Measurements from ENCODE around the gene PDZD4. TPM values are rescaled to one million over a fixed set of nuclear protein-coding genes. Genes with fewer than 3 reads are reported as not detected.

The PDZD4 gene
- polyA plus RNA-seq, 1 of the 3 experiments (the other 2 are of a cell fraction) = 1.9 TPM

DNA sequence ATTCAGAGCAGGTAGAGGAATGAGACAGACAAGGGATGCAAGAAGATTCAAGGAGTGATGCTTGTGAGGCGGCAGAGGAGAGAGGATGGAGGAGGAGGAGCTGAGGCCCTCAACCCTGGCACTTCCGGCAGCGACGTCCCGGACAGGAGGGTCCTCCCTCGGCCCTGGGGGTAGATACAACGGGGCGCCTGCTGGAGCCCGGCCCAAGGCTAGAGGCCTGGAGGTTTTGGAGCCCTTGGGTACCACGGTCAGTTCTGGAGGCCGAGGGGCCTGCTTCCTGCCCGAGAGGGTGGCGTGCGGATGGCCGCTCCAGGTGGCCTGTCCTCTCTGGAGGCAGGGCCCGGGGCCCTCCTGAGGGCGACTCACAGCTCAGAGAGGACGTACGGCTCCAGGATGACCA, 22.4 kb downstream of the PDZD4 start:
- Histone ChIP-seq H3K4me2 (no peak overlapping the region), H3K79me2 (ENCODE audit: insufficient read depth) (no peaks in the 10 kb centered on the region), H3K9ac (no peak overlapping the region), H3K27ac (ENCODE audit: low read depth in 2 of 2, low read length in 1 of 2) (no peak overlapping the region), H2AFZ (ENCODE audit: low read depth) (no peak overlapping the region), H4K20me1 (ENCODE audit: insufficient read depth) (no peaks in the 10 kb centered on the region), H3K9me3 (no peaks in the 10 kb centered on the region), H3K9me2 (no peaks in the 10 kb centered on the region), H3K36me3 (replicated peaks in 1 of 2; ENCODE audit: control insufficient read depth in 1 of 2, insufficient read depth in 2 of 2, low read length in 1 of 2) (no peaks in the 10 kb centered on the region), H3F3A (replicated peaks; ENCODE audit: insufficient read depth) (no peaks in the 10 kb centered on the region), H3K4me1 (ENCODE audit: control insufficient read depth in 1 of 2, insufficient read depth in 2 of 2, low read depth in 1 of 2, low read length in 1 of 2) (no peaks in the 10 kb centered on the region; a peak in 1 of 4 replicates), H3K4me3 (ENCODE audit: low read depth in 2 of 2, low read length in 1 of 2) (no peak overlapping the region), H3K27me3 (ENCODE audit: insufficient read depth) (peaks cover 18% of the 10 kb centered on the region)
- WGBS (ENCODE audit: low lambda C conversion rate) = 79% methylated on average over 9 of the region's 19 CpGs
- TF ChIP-seq, protein P1, sequence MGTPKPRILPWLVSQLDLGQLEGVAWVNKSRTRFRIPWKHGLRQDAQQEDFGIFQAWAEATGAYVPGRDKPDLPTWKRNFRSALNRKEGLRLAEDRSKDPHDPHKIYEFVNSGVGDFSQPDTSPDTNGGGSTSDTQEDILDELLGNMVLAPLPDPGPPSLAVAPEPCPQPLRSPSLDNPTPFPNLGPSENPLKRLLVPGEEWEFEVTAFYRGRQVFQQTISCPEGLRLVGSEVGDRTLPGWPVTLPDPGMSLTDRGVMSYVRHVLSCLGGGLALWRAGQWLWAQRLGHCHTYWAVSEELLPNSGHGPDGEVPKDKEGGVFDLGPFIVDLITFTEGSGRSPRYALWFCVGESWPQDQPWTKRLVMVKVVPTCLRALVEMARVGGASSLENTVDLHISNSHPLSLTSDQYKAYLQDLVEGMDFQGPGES (IDR thresholded peaks at IDR 0.05; ENCODE audit: low read depth, low read length) = no peak
- TF ChIP-seq FOSL2 (IDR thresholded peaks at IDR 0.05; ENCODE audit: borderline replicate concordance, low read depth) (no peak), POLR2AphosphoS5 (IDR thresholded peaks at IDR 0.05; ENCODE audit: low read depth, low read length) (no peak), MEF2A (IDR thresholded peaks at IDR 0.05; ENCODE audit: borderline replicate concordance, low read depth) (no peak), GATA2 (CRISPR knock-in tag; IDR thresholded peaks at IDR 0.05) (no peak), YY1 (IDR thresholded peaks at IDR 0.05; ENCODE audit: low read depth) (no peak), MXI1 (IDR thresholded peaks at IDR 0.05; ENCODE audit: low read depth, low read length) (no peak), TAF1 (IDR thresholded peaks at IDR 0.05; ENCODE audit: borderline replicate concordance, low read depth, low read length) (no peak), JUND (IDR thresholded peaks at IDR 0.05) (no peak), ELF1 (IDR thresholded peaks at IDR 0.05) (no peak), TEAD4 (IDR thresholded peaks at IDR 0.05; ENCODE audit: borderline replicate concordance, insufficient read depth) (no peak), RFX5 (IDR thresholded peaks at IDR 0.05; ENCODE audit: low read length) (no peak), RCOR1 (IDR thresholded peaks at IDR 0.05; ENCODE audit: low read length) (no peak), EZH2phosphoT487 (IDR thresholded peaks at IDR 0.05; ENCODE audit: borderline replicate concordance, low read depth) (no peak), RXRA (IDR thresholded peaks at IDR 0.05; ENCODE audit: borderline replicate concordance, low read depth) (no peak)
- TF ChIP-seq, protein P2, sequence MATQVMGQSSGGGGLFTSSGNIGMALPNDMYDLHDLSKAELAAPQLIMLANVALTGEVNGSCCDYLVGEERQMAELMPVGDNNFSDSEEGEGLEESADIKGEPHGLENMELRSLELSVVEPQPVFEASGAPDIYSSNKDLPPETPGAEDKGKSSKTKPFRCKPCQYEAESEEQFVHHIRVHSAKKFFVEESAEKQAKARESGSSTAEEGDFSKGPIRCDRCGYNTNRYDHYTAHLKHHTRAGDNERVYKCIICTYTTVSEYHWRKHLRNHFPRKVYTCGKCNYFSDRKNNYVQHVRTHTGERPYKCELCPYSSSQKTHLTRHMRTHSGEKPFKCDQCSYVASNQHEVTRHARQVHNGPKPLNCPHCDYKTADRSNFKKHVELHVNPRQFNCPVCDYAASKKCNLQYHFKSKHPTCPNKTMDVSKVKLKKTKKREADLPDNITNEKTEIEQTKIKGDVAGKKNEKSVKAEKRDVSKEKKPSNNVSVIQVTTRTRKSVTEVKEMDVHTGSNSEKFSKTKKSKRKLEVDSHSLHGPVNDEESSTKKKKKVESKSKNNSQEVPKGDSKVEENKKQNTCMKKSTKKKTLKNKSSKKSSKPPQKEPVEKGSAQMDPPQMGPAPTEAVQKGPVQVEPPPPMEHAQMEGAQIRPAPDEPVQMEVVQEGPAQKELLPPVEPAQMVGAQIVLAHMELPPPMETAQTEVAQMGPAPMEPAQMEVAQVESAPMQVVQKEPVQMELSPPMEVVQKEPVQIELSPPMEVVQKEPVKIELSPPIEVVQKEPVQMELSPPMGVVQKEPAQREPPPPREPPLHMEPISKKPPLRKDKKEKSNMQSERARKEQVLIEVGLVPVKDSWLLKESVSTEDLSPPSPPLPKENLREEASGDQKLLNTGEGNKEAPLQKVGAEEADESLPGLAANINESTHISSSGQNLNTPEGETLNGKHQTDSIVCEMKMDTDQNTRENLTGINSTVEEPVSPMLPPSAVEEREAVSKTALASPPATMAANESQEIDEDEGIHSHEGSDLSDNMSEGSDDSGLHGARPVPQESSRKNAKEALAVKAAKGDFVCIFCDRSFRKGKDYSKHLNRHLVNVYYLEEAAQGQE (IDR thresholded peaks at IDR 0.05; ENCODE audit: low read depth, low read length) = no peak
- ChIA-PET CTCF (interaction anchor here (1.2 kb wide), 2 partner anchors 14 to 44 kb away, joined by 4 to 6 read pairs; partner anchors contain the start of gene PLXNB3), POLR2A (no interaction called here)
- no peak for DNase-seq
